ENCODE measurements around the gene HLCS. TPM values are rescaled to one million over a fixed set of nuclear protein-coding genes. Genes with fewer than 3 reads are reported as not detected.

Gene HLCS
- total and polyA plus RNA-seq, 2 experiments from 2014 or later = 12.4 to 20.1 TPM

GRCh38 chr21:36813052-36813451 is 153.4 kb downstream of the HLCS start:
- Histone ChIP-seq H3K4me3 (no peak overlapping the region), H3K27ac (no peak overlapping the region), H3K36me3 (no peaks in the 10 kb centered on the region), H3K9me3 (ENCODE audit: low read depth) (no peaks in the 10 kb centered on the region), H3K27me3 (no peaks in the 10 kb centered on the region), H3K4me1 (ENCODE audit: low read depth) (no peaks in the 10 kb centered on the region)
- TF ChIP-seq, protein P1, sequence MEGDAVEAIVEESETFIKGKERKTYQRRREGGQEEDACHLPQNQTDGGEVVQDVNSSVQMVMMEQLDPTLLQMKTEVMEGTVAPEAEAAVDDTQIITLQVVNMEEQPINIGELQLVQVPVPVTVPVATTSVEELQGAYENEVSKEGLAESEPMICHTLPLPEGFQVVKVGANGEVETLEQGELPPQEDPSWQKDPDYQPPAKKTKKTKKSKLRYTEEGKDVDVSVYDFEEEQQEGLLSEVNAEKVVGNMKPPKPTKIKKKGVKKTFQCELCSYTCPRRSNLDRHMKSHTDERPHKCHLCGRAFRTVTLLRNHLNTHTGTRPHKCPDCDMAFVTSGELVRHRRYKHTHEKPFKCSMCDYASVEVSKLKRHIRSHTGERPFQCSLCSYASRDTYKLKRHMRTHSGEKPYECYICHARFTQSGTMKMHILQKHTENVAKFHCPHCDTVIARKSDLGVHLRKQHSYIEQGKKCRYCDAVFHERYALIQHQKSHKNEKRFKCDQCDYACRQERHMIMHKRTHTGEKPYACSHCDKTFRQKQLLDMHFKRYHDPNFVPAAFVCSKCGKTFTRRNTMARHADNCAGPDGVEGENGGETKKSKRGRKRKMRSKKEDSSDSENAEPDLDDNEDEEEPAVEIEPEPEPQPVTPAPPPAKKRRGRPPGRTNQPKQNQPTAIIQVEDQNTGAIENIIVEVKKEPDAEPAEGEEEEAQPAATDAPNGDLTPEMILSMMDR (IDR thresholded peaks at IDR 0.05; ENCODE audit: low read depth, low read length) = no peak
- peak in 1 of 2 donors; percentile 52 for DNase-seq (ENCODE audit: low read depth in 1 of 2, low spot score in 1 of 2)

DNA sequence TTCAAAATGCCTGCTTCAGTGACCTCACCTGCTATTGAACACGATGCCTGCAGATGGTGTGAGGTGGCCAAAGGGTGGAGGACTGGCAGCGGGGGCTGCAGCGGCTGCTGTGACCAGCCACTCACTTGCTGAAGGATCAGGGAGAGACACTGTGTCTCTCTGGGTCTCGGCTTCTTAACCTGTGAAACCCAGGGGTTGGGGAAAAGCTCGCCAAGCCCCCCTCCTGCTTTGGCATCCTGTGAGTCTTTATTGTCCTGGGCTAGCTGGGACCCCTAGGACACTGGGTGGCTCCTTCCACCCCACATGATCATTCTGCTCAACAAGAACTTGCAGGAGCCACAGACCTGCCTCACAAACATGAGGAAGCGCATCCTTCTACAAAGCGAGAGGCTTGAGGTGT is 154.7 kb downstream of the HLCS start:
- H3K36me3 ChIP-seq = no peaks in the 10 kb centered on the region
- no peaks in the 10 kb centered on the region for H3K9me3 ChIP-seq (ENCODE audit: low read depth)
- TF ChIP-seq, protein P1 (IDR thresholded peaks at IDR 0.05; ENCODE audit: low read depth, low read length) = no peak
- no peak overlapping the region for H3K4me3 ChIP-seq
- no peaks in the 10 kb centered on the region for H3K27me3 ChIP-seq
- no peak for DNase-seq (ENCODE audit: low read depth in 1 of 2, low spot score in 1 of 2)
- no peaks in the 10 kb centered on the region for H3K4me1 ChIP-seq (ENCODE audit: low read depth)
- H3K27ac ChIP-seq = no peak overlapping the region

GRCh38 chr21:36810443-36810842 is 156.0 kb downstream of the HLCS start:
- Histone ChIP-seq H3K4me1 (ENCODE audit: low read depth) (no peaks in the 10 kb centered on the region), H3K27ac (no peak overlapping the region), H3K36me3 (no peaks in the 10 kb centered on the region), H3K27me3 (no peaks in the 10 kb centered on the region), H3K4me3 (no peak overlapping the region), H3K9me3 (ENCODE audit: low read depth) (no peaks in the 10 kb centered on the region)
- no peak for DNase-seq (ENCODE audit: low read depth in 1 of 2, low spot score in 1 of 2)
- TF ChIP-seq, protein P1 (IDR thresholded peaks at IDR 0.05; ENCODE audit: low read depth, low read length) = no peak

DNA sequence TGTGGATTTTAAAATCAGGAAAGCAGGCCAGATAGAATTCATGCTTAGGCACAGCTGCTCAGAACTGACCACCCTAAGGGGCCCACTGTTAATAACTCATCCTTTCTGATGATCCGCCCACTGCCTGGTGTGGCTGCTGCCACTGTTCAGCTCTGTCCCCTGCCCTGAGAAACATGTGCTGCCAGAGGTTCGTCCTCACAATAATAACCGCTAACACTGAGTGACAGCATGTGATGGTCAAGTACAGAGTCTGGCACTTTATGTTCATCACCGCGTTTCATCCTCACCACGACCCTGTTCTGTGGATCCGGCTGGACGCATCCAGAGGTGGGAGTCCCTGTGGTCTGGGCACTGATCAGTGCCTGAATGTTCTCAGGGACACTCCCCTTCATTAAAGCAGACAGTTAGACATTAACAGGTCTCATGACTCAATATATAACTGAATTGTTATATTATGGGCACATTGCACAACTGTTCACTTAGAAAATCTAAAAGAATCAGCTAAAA is 159.0 kb downstream of the HLCS start:
- no peak overlapping the region for H3K27ac ChIP-seq
- H3K9me3 ChIP-seq (ENCODE audit: low read depth) = no peaks in the 10 kb centered on the region
- H3K4me1 ChIP-seq (ENCODE audit: low read depth) = no peaks in the 10 kb centered on the region
- DNase-seq (ENCODE audit: low read depth in 1 of 2, low spot score in 1 of 2) = no peak
- H3K27me3 ChIP-seq = no peaks in the 10 kb centered on the region
- H3K36me3 ChIP-seq = no peaks in the 10 kb centered on the region
- TF ChIP-seq, protein P1 (IDR thresholded peaks at IDR 0.05; ENCODE audit: low read depth, low read length) = no peak
- H3K4me3 ChIP-seq = no peak overlapping the region

DNA sequence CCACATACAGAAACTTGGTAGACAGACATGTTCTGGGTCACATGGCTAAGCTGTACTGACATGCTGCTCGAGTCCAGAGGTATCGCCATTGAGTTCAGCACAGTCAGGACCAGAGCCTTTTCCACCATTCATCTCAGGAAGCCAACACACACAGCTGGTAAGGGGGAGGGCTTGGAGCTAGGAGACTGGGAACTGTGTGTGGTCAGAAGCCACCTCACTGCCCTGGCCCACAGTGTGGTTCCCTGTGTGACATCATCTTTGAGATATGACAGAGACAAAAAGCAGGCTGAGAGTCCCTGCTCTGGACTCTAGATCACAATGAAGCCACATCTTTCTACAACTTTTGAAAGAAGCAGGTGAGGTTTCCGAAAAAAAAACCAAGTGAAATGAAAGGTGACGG is 160.4 kb downstream of the HLCS start:
- no peaks in the 10 kb centered on the region for H3K27me3 ChIP-seq
- TF ChIP-seq, protein P1 (IDR thresholded peaks at IDR 0.05; ENCODE audit: low read depth, low read length) = no peak
- H3K27ac ChIP-seq = no peak overlapping the region
- no peak overlapping the region for H3K4me3 ChIP-seq
- H3K4me1 ChIP-seq (ENCODE audit: low read depth) = no peaks in the 10 kb centered on the region
- no peaks in the 10 kb centered on the region for H3K9me3 ChIP-seq (ENCODE audit: low read depth)
- no peak for DNase-seq (ENCODE audit: low read depth in 1 of 2, low spot score in 1 of 2)
- H3K36me3 ChIP-seq = no peaks in the 10 kb centered on the region
